ENCODE measurements around the gene USHBP1. TPM values are rescaled to one million over a fixed set of nuclear protein-coding genes. Genes with fewer than 3 reads are reported as not detected.

The USHBP1 gene
- total and polyA plus RNA-seq, 2 of the 4 experiments (the other 2 are of a cell fraction): not detected

GRCh38 chr19:17237747-17238706, 26.5 kb downstream of the USHBP1 start:
- Histone ChIP-seq H2BK20ac (ENCODE audit: low read depth, low read length) (no peak overlapping the region), H2AK9ac (replicated peaks; ENCODE audit: low read depth, low read length, poor library complexity) (no peak overlapping the region), H3K9me1 (ENCODE audit: insufficient read depth, low read length) (peaks cover 9% of the 10 kb centered on the region), H3K4me3 (ENCODE audit: insufficient read depth, low read depth, low read length) (no peak overlapping the region), H2AFZ (replicated peaks; ENCODE audit: low read length, poor library complexity) (no peak overlapping the region), H2BK5ac (ENCODE audit: low read depth, low read length, poor library complexity, severe bottlenecking) (no peak overlapping the region), H3K23ac (ENCODE audit: low read depth, low read length) (no peak overlapping the region), H3K79me1 (ENCODE audit: low read depth in 1 of 2, low read length in 2 of 2) (peaks cover 48 to 64% of the 10 kb centered on the region in 2 experiments), H3K9me3 (ENCODE audit: control insufficient read depth, insufficient read depth, low read length) (no peaks in the 10 kb centered on the region), H3K56ac (ENCODE audit: extremely low read depth, insufficient read depth, low read length) (no peak overlapping the region), H3K4me2 (ENCODE audit: low read depth, low read length) (no peak overlapping the region), H3K14ac (replicated peaks; ENCODE audit: low read depth, low read length) (no peak overlapping the region), H3K4ac (ENCODE audit: low read depth, low read length) (no peak overlapping the region), H4K91ac (ENCODE audit: insufficient read depth, low read depth, low read length) (no peak overlapping the region), H4K5ac (ENCODE audit: low read depth, low read length) (no peak overlapping the region), H3K9ac (ENCODE audit: low read depth, low read length) (no peak overlapping the region), H3K36me3 (ENCODE audit: control insufficient read depth, insufficient read depth, low read length) (peaks cover 21% of the 10 kb centered on the region), H3K27ac (ENCODE audit: insufficient read depth, low read length) (no peak overlapping the region), H4K8ac (ENCODE audit: low read depth in 2 of 2, low read length in 2 of 2) (no peak overlapping the region), H2AK5ac (ENCODE audit: low read depth, low read length) (no peak overlapping the region), H2BK120ac (ENCODE audit: low read depth, low read length) (no peak overlapping the region), H3K18ac (ENCODE audit: low read depth, low read length) (no peak overlapping the region), H3K27me3 (ENCODE audit: control insufficient read depth, insufficient read depth, low read length) (no peaks in the 10 kb centered on the region), H3K4me1 (ENCODE audit: control insufficient read depth, insufficient read depth, low read length) (peaks cover 14% of the 10 kb centered on the region), H2BK15ac (ENCODE audit: low read depth, low read length) (no peak overlapping the region), H4K20me1 (ENCODE audit: insufficient read depth, low read length) (peaks cover 29% of the 10 kb centered on the region)
- BruUV-seq (replicated peaks): no TSS peak
- 91% methylated on average over 4 of the region's 13 CpGs; no CpG with 5 or more reads in 1 of the 2 experiments for WGBS, 2 experiments (ENCODE audit: extremely low coverage in 2 of 2, insufficient read length in 1 of 2)
- intact Hi-C loops (cut with micrococcal nuclease) (no loop called here), dilution Hi-C loops (cut with HindIII; ENCODE audit: low sequenced_read_pairs, unreplicated experiment) (no loop called here), in situ Hi-C loops (cut with MboI; ENCODE audit: low sequenced_read_pairs) (no loop called here)
- no peak for TF ChIP-seq RFX5 (IDR thresholded peaks at IDR 0.05; ENCODE audit: low read depth, low read length)
- TF ChIP-seq CEBPB (IDR thresholded peaks at IDR 0.05; ENCODE audit: low read depth, low read length): no peak
- TF ChIP-seq USF2 (IDR thresholded peaks at IDR 0.05; ENCODE audit: low read depth, low read length): no peak
- TF ChIP-seq CTCF (conservative IDR thresholded peaks at IDR 0.05; ENCODE audit: low read depth, low read length): no peak
- TF ChIP-seq NFE2L2 (IDR thresholded peaks at IDR 0.05; ENCODE audit: low read depth, low read length): no peak
- no peak for TF ChIP-seq MAZ (IDR thresholded peaks at IDR 0.05; ENCODE audit: borderline replicate concordance, low read depth, low read length)
- no peak for TF ChIP-seq MAFK (IDR thresholded peaks at IDR 0.05; ENCODE audit: low read depth, low read length)
- TF ChIP-seq CHD1 (IDR thresholded peaks at IDR 0.05; ENCODE audit: low read depth, low read length): no peak
- no peak for TF ChIP-seq FOS (IDR thresholded peaks at IDR 0.05; ENCODE audit: low read depth, low read length)
- TF ChIP-seq RAD21 (IDR thresholded peaks at IDR 0.05; ENCODE audit: low read length): no peak
- no peak for TF ChIP-seq MXI1 (IDR thresholded peaks at IDR 0.05; ENCODE audit: borderline replicate concordance, low read depth, low read length)
- no peak for TF ChIP-seq ELK1 (IDR thresholded peaks at IDR 0.05; ENCODE audit: borderline replicate concordance, low read depth, low read length)
- TF ChIP-seq BHLHE40 (IDR thresholded peaks at IDR 0.05; ENCODE audit: low read depth, low read length): no peak
- TF ChIP-seq POLR2A (IDR thresholded peaks at IDR 0.05; ENCODE audit: low read depth, low read length): no peak
- CTCF ChIA-PET: no interaction called here
- POLR2A ChIA-PET (ENCODE audit: unreplicated experiment): no interaction called here
- no peak for DNase-seq
- ATAC-seq (ENCODE audit: low read depth): no peak
